Stimulated activated CD4-positive, alpha-beta T cell treated with anti-CD3 and anti-CD28 coated beads, Interleukin-4, amount 100 ng/mL, for 1 hour (primary cell): ENCODE data around the gene SLC2A4RG.
A peak's percentile ranks its signal among the peaks of the same experiment; 100 is the strongest.
"Not testable (repeated sequence)": the region's sequence is repeated elsewhere in the genome, so short reads cannot be mapped to it uniquely, and the experiment has no call there.

Experiments used
- DNase-seq: peaks from one replicate; pipeline ENCODE4 v3.0.0-alpha.2; 2020

Gene SLC2A4RG

DNA sequence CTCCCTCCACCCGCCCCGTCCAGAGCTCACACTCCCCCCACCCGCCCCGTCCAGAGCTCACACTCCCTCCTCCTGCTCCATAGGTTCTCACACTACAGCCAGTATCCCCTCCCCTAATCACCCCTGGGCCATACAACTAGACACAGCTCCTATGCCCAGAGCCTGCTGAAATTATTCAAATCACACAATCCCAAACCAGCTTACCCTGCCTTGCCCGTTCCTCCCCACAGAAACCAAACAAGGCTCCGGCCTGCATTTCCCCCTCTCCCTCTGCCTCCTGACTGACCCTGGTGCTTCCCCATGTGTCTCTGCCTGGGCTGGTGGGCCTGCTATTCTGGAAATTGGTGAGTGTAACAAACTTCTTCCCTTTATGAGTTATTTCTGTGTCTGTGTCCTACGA is 18.6 kb downstream of the SLC2A4RG start:
- DNase-seq, result no peak

GRCh38 chr20:63759377-63759901 is 19.9 kb downstream of the SLC2A4RG start:
- DNase-seq, result no peak

GRCh38 chr20:63765082-63765873 is 25.7 kb downstream of the SLC2A4RG start:
- no peak for DNase-seq

DNA sequence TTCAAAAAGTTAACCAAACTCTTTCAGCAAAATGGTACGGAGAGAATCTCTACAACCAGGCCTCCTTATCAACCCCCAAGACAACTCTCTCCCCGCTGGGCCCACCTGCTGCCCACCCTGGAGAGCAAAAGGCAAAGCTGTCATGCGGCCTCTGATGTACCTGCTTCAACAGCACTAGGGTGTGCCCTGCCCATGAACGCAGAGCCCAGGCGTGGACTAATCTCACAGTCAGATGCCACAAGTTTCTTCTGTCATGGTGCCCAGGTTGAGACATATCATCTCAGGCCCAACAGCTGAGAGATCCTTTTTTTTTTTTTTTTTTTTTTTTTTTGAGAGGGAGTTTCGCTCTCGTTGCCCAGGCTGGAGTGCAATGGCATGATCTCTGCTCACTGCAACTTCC is 26.3 kb downstream of the SLC2A4RG start:
- no peak for DNase-seq

- DNase-seq, result no peak
These were observed 27.3 kb downstream of the SLC2A4RG start for GRCh38 chr20:63766695-63767426.

DNA sequence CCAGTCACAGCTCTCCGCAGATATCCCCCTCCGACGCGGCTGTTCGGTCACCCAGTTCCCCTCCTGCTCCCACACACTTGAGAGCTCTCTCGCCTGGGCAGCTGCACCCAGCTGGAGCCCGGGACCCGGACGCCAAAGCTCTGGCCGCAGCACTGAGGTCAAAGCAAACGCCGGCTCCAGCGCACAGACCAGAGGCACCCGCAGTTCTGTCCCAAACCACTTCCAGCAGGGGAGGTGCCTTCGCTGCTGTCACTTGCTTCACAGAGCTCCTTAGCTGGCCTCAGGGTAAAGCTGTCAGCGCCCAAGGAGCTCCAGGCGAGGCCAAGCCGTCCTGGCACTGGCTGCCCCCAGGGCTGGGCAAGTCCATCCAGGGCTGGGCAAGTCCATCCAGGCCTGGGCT is 27.9 kb downstream of the SLC2A4RG start:
- DNase-seq, result no peak

GRCh38 chr20:63767886-63768285 is 28.3 kb downstream of the SLC2A4RG start:
- DNase-seq, result no peak

GRCh38 chr20:63768591-63769515 is 29.3 kb downstream of the SLC2A4RG start:
- no peak for DNase-seq

- no peak for DNase-seq
These were observed 30.4 kb downstream of the SLC2A4RG start for GRCh38 chr20:63769891-63770474.

DNA sequence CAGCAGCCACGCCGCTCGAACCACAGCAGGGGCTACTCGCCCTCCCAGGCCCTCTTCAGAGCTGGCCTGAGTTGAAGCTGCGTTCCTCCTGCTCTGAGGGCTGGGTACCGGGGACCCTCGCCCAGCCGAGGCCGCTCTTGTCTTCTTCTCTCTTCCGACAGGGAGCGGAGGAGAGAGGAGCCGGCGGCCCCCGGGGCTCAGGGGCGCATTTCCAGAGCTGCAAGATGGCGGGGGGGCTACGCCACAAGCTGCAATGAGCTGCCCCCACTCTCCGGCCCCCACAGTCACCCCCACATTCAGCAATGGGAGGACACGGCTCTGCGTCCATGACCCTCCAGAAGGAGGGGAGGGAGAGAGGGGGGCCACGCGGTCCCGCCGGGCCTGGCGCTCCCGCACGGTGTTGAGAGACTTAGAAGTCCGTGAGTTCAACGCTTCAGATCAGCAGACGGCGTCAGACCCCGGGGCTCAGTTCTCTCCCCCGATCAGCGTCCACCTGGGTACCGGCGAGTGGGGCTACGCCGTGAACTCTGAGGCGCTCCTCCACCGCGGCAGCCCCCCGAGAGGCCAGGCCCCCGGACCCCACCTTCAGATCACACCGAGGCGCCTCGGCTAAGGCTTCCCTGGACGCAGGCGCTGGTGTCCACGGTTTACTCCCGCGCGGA is 31.6 kb downstream of the SLC2A4RG start:
- no peak for DNase-seq

GRCh38 chr20:63772781-63773518 is 33.4 kb downstream of the SLC2A4RG start:
- no peak for DNase-seq

DNA sequence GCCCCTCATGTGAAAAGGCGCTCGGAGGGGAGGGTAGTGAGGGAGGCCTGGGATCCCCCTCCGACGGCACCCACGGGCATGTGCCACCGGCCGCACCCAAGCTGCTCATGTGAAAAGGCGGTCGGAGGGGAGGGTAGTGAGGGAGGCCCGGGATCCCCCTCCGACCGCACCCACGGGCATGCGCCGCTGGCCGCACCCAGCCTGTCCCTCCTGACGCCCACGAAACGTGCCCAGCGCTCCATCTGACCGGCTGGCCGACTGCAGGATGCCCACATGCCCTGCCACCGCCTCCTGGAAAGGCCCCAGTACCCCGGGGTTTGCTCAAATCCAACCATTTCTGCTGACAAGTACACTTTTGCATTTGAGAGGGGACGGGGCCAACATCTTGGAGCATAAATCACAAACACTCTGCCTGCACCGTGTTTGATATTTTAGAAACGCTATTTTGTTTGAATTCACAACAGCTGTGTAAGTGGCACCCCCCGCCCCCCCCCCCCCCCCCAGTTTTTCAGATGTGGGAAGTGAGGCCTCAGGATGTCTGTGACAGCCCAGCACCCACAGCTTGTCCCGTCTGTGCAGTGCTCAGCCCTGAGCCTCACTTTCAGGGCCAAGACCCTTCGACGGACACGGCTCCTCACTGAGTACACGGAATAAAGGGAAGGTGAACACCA is 34.1 kb downstream of the SLC2A4RG start:
- no peak for DNase-seq

DNA sequence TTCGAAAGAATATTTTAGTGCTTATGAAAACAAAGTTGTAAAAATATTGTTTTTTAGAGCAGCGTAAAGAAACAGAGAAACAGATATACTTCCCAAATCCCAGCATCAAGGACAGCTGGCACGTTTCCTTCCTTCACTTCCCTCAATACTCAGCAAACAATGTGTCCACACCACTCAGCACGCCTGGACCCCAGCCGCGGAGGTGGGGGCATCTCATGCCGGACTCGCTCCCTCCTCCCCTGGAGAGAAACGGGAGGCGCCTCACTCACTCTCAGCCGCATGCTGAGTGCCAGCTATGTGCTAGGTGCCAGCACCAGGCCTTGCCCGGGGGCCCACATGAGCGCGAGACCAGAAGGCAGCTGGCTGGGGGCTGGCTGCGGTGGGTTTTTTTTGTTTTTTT is 34.7 kb downstream of the SLC2A4RG start:
- no peak for DNase-seq

GRCh38 chr20:63775096-63775978 is 35.8 kb downstream of the SLC2A4RG start:
- DNase-seq, result peak; percentile 40

- not testable (repeated sequence) for DNase-seq
These were observed 37.3 kb downstream of the SLC2A4RG start for GRCh38 chr20:63776875-63777274.

GRCh38 chr20:63777614-63778013 is 38.0 kb downstream of the SLC2A4RG start:
- DNase-seq, result no peak

DNA sequence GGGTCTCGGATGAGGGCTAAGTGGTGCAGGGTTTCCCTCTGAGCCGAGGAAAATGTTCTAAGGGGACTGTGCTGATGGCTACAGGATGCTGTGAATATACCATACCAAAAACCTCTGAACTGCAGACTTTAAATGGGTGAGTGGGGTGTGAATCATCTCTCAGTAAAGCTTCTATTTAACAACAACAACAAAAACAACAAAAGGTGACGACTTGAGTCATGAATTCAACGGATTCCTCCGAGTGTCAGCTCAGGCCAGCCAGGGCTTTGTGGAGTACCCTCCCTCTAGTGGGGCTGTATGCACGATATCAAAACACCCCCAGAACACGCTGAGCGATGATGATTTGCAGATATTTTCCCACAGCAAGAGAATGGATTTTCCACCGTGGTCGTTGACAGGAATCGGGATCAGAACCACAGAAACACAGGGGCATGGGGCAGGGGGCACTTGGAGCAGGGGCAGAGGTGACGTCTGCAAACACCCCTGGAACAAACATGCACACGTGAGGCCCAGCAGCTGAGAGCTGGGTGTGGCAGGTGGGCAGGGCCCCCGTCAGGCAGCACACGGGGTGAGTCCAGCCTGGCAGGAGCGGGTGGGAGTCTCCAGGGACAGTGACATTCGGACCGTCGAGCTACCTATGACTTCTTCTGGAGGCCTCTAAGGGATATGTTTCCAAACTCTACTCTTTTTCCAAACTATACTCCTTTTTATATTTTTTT is 38.6 kb downstream of the SLC2A4RG start:
- DNase-seq, result no peak

DNA sequence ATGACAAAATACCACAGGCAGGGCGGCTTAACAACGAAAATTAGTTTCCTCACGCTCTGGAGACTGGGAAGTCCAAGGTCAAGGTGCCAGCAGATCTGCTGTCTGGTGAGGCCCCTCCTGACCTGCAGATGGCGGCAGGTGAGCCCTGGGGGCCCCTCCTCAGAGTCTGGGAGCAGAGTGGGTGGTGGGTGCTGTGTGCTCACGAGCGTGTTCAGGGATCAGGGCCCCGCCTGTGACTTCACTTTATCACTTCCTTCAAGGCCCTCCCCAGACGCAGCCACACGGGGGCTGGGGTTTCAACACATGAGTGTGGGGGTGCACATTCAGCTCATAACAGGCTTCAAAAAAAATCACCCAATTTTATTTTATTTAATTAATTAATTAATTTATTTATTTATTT is 39.3 kb downstream of the SLC2A4RG start:
- no peak for DNase-seq

DNA sequence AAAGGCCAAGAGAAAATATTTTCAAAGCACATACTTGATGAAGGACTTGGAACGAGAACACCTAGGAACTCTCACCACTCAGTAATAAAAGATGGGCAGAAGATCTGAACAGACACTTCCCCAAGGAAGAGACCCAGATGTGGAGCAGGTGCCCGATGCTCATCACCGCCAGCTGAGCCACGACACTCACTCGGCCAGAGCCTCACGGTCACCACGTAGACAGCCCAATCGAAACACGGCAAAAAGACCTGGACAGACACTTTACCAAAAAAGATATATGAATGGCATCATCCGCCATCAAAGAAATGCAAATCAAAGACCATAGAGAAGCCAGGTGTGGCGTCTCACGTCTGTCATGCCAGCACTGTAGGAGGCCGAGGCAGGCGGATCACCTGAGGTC is 41.6 kb downstream of the SLC2A4RG start:
- DNase-seq, result no peak
